Testis (tissue), 3 donors: ENCODE results near the gene MSTO1. TPM values are rescaled to one million over a fixed set of nuclear protein-coding genes. Genes with fewer than 3 reads are reported as not detected.
"Not testable (repeated sequence)": the region's sequence is repeated elsewhere in the genome, so short reads cannot be mapped to it uniquely, and the experiment has no call there.

Source experiments
- DNase-seq: peaks from one replicate; pipeline ENCODE4 v3.0.0-alpha.2; 2019
- H3K27ac ChIP-seq, 2 donors: fragments of 200-600 bp; sonication (generic); one replicate each; pipeline ENCODE4 v1.5.1; 2019
- H3K27me3 ChIP-seq: fragments of 200-600 bp; sonication (generic); one replicate; pipeline ENCODE4 v1.5.1; 2019
- H3K36me3 ChIP-seq: fragments of 200-600 bp; sonication (generic); one replicate; pipeline ENCODE4 v1.5.1; 2017; ENCODE audit warnings: low read depth; ENCODE audit errors: missing control alignments
- H3K4me1 ChIP-seq: fragments of 200-600 bp; sonication (generic); one replicate; pipeline ENCODE4 v1.5.1; 2019
- H3K4me3 ChIP-seq, 2 donors: fragments of 200-600 bp; sonication (generic); one replicate each; pipeline ENCODE4 v1.5.1; 2017 to 2019
- H3K9me3 ChIP-seq: fragments of 200-600 bp; sonication (generic); one replicate; pipeline ENCODE4 v1.5.1; 2017
- POLR2A ChIP-seq: fragments of 450-650 bp; IDR thresholded peaks from one replicate; pipeline ENCODE4 v1.6.1; 2017; ENCODE audit warnings: antibody characterized with exemption, mild to moderate bottlenecking, moderate library complexity
- WGBS, 2 donors: methylation state at CpG; one replicate each; pipeline ENCODE4 v1.1.5; 2018; 5-methylcytosine and 5-hydroxymethylcytosine counted together
- intact Hi-C: fragments of 100-400 bp; cut with DNase I; formaldehyde crosslinking; loops from one replicate; pipeline ENCODE4 v1.15.1; 2023; ENCODE audit warnings: low total_unique reads
- polyA plus RNA-seq: library from polyadenylated mRNA; stranded (reverse); fragments of 350-450 nt; fragmentation: Illumina TruSeq; extraction: RNeasy Lipid Tissue Mini Kit (QIAGEN cat#74804); gene quantifications from one replicate; pipeline ENCODE4 v1.2.3, GENCODE V29; 2014; ENCODE audit warnings: low read depth, low replicate concordance; ENCODE audit not compliant: insufficient read depth
- total RNA-seq, 2 donors: library from RNA; depleted of rRNA; stranded (reverse); fragments of >200 nt; gene quantifications; one replicate each; pipeline ENCODE4 v1.2.3, GENCODE V29; 2016
- TF ChIP-seq, protein P1 (sequence below), 3 experiments: fragments of 450-650 bp in 2 of 3; fragments of 200-600 bp in 1 of 3; sonication (generic) in 1 of 3; IDR thresholded peaks; one replicate each; pipeline ENCODE4 v1.5.1; 2016 to 2019; ENCODE audit warnings: antibody characterized with exemption in 3 of 3, mild to moderate bottlenecking in 2 of 3, moderate library complexity in 1 of 3

Gene MSTO1
- total and polyA plus RNA-seq, 3 donors from 2014 or later, result 50.0 to 140 (median 62.4) TPM

DNA sequence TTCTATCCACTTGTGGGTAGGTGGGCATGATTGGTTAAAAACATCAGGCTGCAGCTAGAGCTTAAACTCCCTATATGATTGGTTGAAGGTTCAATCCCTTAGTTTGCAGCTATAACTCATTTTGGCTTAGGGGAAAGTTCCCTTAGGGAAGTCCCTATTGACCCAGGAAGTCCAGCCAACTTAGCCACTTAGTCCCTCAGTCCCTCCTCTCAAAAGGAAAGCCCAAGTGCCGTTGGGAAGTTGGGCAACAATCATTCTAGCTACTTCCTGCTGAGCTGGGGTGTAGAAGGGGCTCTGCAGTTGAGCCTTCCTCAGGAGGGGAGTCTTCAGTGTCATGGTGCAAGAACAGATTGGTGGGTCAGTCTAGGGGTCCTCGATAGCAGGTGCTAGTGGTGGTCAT is 12.2 kb downstream of the MSTO1 start:
- WGBS, 2 donors, result 85 to 91% methylated on average over 2 of the region's 2 CpGs
- Histone ChIP-seq H3K27me3 (no peaks in the 10 kb centered on the region), H3K36me3 (no peaks in the 10 kb centered on the region), H3K9me3 (no peaks in the 10 kb centered on the region), H3K27ac (no peak overlapping the region), H3K4me1 (no peaks in the 10 kb centered on the region), H3K4me3 (no peak overlapping the region)
- intact Hi-C loops, result no loop called here
- TF ChIP-seq, protein P1, sequence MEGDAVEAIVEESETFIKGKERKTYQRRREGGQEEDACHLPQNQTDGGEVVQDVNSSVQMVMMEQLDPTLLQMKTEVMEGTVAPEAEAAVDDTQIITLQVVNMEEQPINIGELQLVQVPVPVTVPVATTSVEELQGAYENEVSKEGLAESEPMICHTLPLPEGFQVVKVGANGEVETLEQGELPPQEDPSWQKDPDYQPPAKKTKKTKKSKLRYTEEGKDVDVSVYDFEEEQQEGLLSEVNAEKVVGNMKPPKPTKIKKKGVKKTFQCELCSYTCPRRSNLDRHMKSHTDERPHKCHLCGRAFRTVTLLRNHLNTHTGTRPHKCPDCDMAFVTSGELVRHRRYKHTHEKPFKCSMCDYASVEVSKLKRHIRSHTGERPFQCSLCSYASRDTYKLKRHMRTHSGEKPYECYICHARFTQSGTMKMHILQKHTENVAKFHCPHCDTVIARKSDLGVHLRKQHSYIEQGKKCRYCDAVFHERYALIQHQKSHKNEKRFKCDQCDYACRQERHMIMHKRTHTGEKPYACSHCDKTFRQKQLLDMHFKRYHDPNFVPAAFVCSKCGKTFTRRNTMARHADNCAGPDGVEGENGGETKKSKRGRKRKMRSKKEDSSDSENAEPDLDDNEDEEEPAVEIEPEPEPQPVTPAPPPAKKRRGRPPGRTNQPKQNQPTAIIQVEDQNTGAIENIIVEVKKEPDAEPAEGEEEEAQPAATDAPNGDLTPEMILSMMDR (IDR thresholded peaks at IDR 0.05), result no peak
- no peak for TF ChIP-seq POLR2A
- no peak for DNase-seq

DNA sequence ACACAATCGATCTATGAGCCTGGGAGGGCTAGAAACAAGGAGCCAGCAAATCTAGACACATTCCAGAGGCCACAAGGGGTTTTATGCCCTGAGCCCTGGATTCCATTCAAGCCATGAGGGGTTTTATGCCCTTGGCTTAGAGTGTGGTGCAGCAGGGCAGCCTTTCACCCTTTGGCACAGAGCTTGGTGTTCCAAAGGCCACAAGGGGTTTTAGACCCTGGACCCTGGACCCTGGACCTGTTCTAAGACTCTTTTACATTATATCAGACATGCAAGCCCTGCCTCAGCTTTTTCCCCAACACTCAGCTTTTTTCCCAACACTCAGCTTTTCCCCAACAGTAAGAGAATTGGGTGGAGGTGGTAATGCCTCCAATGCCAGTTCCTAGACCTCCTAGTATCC is 13.3 kb downstream of the MSTO1 start:
- WGBS, 2 donors, result 13 to 37% methylated on average over 1 of the region's 1 CpG
- no peak overlapping the region for H3K27ac ChIP-seq
- H3K4me1 ChIP-seq, result no peaks in the 10 kb centered on the region
- H3K4me3 ChIP-seq, result no peak overlapping the region
- no peaks in the 10 kb centered on the region for H3K27me3 ChIP-seq
- no peak for TF ChIP-seq POLR2A
- TF ChIP-seq, protein P1 (IDR thresholded peaks at IDR 0.05), result no peak
- intact Hi-C loops, result no loop called here
- H3K36me3 ChIP-seq, result no peaks in the 10 kb centered on the region
- no peaks in the 10 kb centered on the region for H3K9me3 ChIP-seq
- no peak for DNase-seq

DNA sequence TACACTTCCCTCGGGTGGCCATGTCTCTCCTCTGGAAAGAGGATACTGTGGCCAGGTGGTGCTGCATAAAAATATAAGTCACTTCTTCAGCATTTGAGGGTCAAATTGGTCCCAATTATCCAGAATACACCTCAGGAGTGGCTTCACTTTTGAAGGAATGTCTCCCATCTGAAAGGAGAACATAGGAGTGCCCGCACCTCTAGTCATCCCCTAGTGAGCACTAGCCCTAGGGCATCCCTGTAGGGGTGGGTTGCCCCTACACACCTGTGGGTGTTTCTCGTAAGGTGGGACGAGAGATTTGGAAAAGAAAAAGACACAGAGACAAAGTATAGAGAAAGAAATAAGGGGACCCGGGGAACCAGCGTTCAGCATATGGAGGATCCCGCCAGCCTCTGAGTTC is 16.4 kb downstream of the MSTO1 start:
- H3K36me3 ChIP-seq, intact Hi-C loops, H3K27me3 ChIP-seq, H3K4me1 ChIP-seq, DNase-seq, H3K9me3 ChIP-seq, H3K4me3 ChIP-seq, H3K27ac ChIP-seq: not testable (repeated sequence)
- 80 to 93% methylated on average over 4 to 5 of the region's 7 CpGs for WGBS, 2 donors

DNA sequence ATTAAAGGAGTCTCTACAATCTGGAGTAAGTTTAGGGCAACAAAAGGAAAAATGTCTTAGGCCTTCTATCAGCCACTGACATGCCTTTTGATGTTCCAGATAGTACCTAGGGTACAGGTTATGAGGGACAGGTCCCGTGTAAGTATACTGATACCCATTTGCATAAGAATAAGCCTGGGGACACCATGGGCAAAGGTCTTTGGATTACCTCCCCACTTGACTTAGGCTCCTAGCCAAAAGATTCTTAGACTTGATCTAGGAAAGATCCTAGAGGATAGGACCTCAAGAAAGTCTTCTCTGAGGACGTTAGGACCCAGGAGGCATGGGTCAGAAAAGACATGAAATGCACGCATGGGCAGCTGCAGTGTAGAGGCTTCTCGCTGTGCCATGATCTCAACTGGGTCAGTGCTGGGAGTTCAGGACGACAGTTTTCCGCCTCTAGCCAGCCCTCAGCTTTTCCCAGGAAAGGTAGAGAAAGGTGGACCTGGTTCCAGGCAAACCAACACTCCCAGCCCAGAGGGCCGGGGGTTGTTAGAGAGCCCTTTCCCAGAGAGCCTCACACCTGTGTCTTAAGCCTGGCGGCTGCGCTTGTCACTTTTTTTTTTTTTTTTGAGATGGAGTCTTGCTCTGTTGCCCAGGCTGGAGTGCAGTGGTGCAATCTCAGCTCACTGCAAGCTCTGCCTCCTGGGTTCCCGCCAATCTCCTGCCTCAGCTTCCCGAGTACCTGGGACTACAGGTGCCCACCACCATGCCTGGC is 26.6 kb downstream of the MSTO1 start:
- no peaks in the 10 kb centered on the region for H3K36me3 ChIP-seq
- TF ChIP-seq POLR2A, result no peak
- TF ChIP-seq, protein P1 (IDR thresholded peaks at IDR 0.05), result no peak
- H3K9me3 ChIP-seq, result no peaks in the 10 kb centered on the region
- H3K27me3 ChIP-seq, result no peaks in the 10 kb centered on the region
- intact Hi-C loops, result no loop called here
- no peak overlapping the region for H3K4me3 ChIP-seq
- H3K27ac ChIP-seq, result no peak overlapping the region
- no peak for DNase-seq
- WGBS, 2 donors, result 89 to 90% methylated on average over 8 to 11 of the region's 11 CpGs
- H3K4me1 ChIP-seq, result no peaks in the 10 kb centered on the region

DNA sequence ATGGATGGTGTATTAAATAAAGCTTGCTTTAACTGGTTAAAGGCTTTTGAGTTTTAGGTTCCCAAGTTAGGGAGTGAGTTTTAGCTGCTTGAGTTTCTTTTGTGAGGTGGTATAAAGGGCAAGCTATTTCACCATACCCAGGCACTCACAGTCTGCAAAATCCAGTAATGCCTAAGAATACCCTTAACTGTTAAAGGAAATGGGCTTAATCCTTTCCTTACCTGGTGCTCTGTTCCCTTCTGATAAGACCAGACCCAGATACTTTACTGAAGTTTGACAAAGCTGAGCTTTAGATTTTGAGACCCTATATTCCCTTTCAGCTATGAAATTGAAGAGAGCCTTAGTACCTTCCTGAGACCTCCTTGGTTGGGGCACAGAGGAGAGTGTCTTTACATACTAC is 30.3 kb downstream of the MSTO1 start:
- Histone ChIP-seq H3K27me3 (no peaks in the 10 kb centered on the region), H3K36me3 (no peaks in the 10 kb centered on the region), H3K27ac (no peak overlapping the region), H3K4me3 (no peak overlapping the region), H3K9me3 (no peaks in the 10 kb centered on the region), H3K4me1 (no peaks in the 10 kb centered on the region)
- intact Hi-C loops, result no loop called here
- no peak for TF ChIP-seq POLR2A
- TF ChIP-seq, protein P1 (IDR thresholded peaks at IDR 0.05), result no peak
- no peak for DNase-seq

DNA sequence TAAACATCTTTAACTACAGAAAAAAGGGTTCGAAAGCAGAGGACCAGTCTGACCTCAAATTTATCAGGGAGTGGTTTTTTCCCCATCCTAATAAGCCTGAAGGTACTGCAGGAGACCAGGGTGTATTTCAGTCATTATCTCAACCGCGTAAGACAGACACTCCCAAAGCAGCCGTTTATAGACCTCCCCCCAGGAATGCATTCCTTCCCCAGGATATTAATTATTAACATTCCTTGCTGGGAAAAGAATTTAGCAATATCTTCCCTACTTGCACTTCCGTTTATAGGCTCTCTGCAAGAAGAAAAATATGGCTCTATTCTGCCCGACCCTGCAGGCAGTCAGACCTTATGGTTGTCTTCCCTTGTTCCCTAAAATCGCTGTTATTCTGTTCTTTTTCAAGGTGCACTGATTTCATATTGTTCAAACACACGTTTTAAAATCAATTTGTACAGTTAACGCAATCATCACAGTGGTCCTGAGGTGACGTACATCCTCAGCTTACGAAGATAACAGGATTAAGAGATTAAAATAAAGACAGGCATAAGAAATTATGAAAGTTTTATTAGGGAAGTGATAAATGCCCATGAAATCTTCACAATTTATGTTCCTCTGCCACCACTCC is 32.7 kb downstream of the MSTO1 start:
- H3K36me3 ChIP-seq, DNase-seq, intact Hi-C loops, H3K27ac ChIP-seq, H3K9me3 ChIP-seq, H3K4me1 ChIP-seq, H3K4me3 ChIP-seq, H3K27me3 ChIP-seq: not testable (repeated sequence)
- WGBS, 2 donors, result 78 to 84% methylated on average over 11 of the region's 11 CpGs
